NCI-H2081 treated with DMSO at 0.1 percent for 48 hours (cell line): Measurements from ENCODE around the gene MVB12B.
"Not testable (repeated sequence)": the region's sequence is repeated elsewhere in the genome, so short reads cannot be mapped to it uniquely, and the experiment has no call there.

Experiments used
- DNase-seq: peaks from one replicate; lab custom pipeline; 2025; lab: John Stamatoyannopoulos, UW

Gene MVB12B

GRCh38 chr9:126472948-126473298, 146.3 kb downstream of the MVB12B start:
- DNase-seq, result no peak

GRCh38 chr9:126474206-126474765, 147.7 kb downstream of the MVB12B start:
- DNase-seq, result no peak

GRCh38 chr9:126474786-126475485, 148.3 kb downstream of the MVB12B start:
- no peak for DNase-seq

GRCh38 chr9:126475933-126476555, 149.4 kb downstream of the MVB12B start:
- no peak for DNase-seq

GRCh38 chr9:126477432-126477831, 150.8 kb downstream of the MVB12B start:
- DNase-seq, result not testable (repeated sequence)

- no peak for DNase-seq
Measured at GRCh38 chr9:126478216-126478981, 151.8 kb downstream of the MVB12B start.

- DNase-seq, result no peak
Measured at GRCh38 chr9:126479515-126479914, 152.9 kb downstream of the MVB12B start.

- DNase-seq, result no peak
Measured at GRCh38 chr9:126480813-126481212, 154.2 kb downstream of the MVB12B start.

- DNase-seq, result no peak
Measured at GRCh38 chr9:126481862-126482261, 155.2 kb downstream of the MVB12B start.

- no peak for DNase-seq
Measured at GRCh38 chr9:126482361-126483044, 155.9 kb downstream of the MVB12B start.

- DNase-seq, result no peak
Measured at GRCh38 chr9:126483468-126484073, 156.9 kb downstream of the MVB12B start.

GRCh38 chr9:126485662-126486061, 159.0 kb downstream of the MVB12B start:
- no peak for DNase-seq

- no peak for DNase-seq
Measured at GRCh38 chr9:126486276-126486675, 159.6 kb downstream of the MVB12B start.

- DNase-seq, result no peak
Measured at GRCh38 chr9:126487856-126488255, 161.2 kb downstream of the MVB12B start.

- no peak for DNase-seq
Measured at GRCh38 chr9:126488310-126488709, 161.7 kb downstream of the MVB12B start.

- no peak for DNase-seq
Measured at GRCh38 chr9:126488881-126489404, 162.3 kb downstream of the MVB12B start.

- no peak for DNase-seq
Measured at GRCh38 chr9:126489581-126490213, 163.1 kb downstream of the MVB12B start.

GRCh38 chr9:126490214-126490631, 163.6 kb downstream of the MVB12B start:
- DNase-seq, result no peak

GRCh38 chr9:126490871-126491567, 164.4 kb downstream of the MVB12B start:
- DNase-seq, result no peak

- DNase-seq, result no peak
Measured at GRCh38 chr9:126491568-126491879, 164.9 kb downstream of the MVB12B start.

- DNase-seq, result no peak
Measured at GRCh38 chr9:126491949-126492348, 165.3 kb downstream of the MVB12B start.
